ENCODE data around the gene FGGY. TPM values are rescaled to one million over a fixed set of nuclear protein-coding genes. Genes with fewer than 3 reads are reported as not detected.

The FGGY gene
- total and polyA plus RNA-seq, 4 donors = 16.0 to 67.0 (median 43.4) TPM

GRCh38 chr1:59509341-59509875 is 212.5 kb downstream of the FGGY start:
- no peak for TF ChIP-seq RXRA (IDR thresholded peaks at IDR 0.05)
- TF ChIP-seq JUND (IDR thresholded peaks at IDR 0.05) = no peak
- TF ChIP-seq NR2F2 (IDR thresholded peaks at IDR 0.05) = no peak
- TF ChIP-seq FOXA2 (IDR thresholded peaks at IDR 0.05) = no peak
- no peak for TF ChIP-seq TAF1 (conservative IDR thresholded peaks at IDR 0.05)
- Histone ChIP-seq H3K9me3 (ENCODE audit: control insufficient read depth in 4 of 4, low read length in 3 of 4) (no peaks in the 10 kb centered on the region), H3K4me1 (ENCODE audit: control insufficient read depth in 4 of 4, insufficient read depth in 4 of 4, low read length in 3 of 4) (peaks cover 10 to 27% (median 13%) of the 10 kb centered on the region in 4 donors), H3K9ac (ENCODE audit: low read depth in 1 of 2, low read length in 2 of 2) (no peak overlapping the region), H3K4me3 (ENCODE audit: low read depth in 1 of 3, low read length in 3 of 3) (no peak overlapping the region), H3K36me3 (ENCODE audit: control insufficient read depth in 4 of 4, insufficient read depth in 3 of 4, low read depth in 1 of 4, low read length in 3 of 4) (peaks cover 0 to 4% (median 0%) of the 10 kb centered on the region in 4 donors), H3K27ac (ENCODE audit: low read depth in 1 of 2, low read length in 2 of 2) (no peak overlapping the region), H3K27me3 (ENCODE audit: control insufficient read depth in 4 of 4, insufficient read depth in 4 of 4, low read length in 3 of 4) (no peaks in the 10 kb centered on the region)
- WGBS = 95% methylated on average over 3 of the region's 3 CpGs
- no peak for DNase-seq (ENCODE audit: low spot score)

- Histone ChIP-seq H3K27ac (ENCODE audit: low read depth in 1 of 2, low read length in 2 of 2) (no peak overlapping the region), H3K4me1 (ENCODE audit: control insufficient read depth in 4 of 4, insufficient read depth in 4 of 4, low read length in 3 of 4) (peaks cover 10 to 31% (median 16%) of the 10 kb centered on the region in 4 donors), H3K9ac (ENCODE audit: low read depth in 1 of 2, low read length in 2 of 2) (no peak overlapping the region), H3K36me3 (ENCODE audit: control insufficient read depth in 4 of 4, insufficient read depth in 3 of 4, low read depth in 1 of 4, low read length in 3 of 4) (peaks cover 0 to 4% (median 0%) of the 10 kb centered on the region in 4 donors), H3K9me3 (ENCODE audit: control insufficient read depth in 4 of 4, low read length in 3 of 4) (no peaks in the 10 kb centered on the region), H3K4me3 (ENCODE audit: low read depth in 1 of 3, low read length in 3 of 3) (no peak overlapping the region), H3K27me3 (ENCODE audit: control insufficient read depth in 4 of 4, insufficient read depth in 4 of 4, low read length in 3 of 4) (no peaks in the 10 kb centered on the region)
- TF ChIP-seq SP1 (IDR thresholded peaks at IDR 0.05) = no peak
- no peak for TF ChIP-seq TAF1 (conservative IDR thresholded peaks at IDR 0.05)
- no peak for TF ChIP-seq HNF4G (IDR thresholded peaks at IDR 0.05)
- no peak for TF ChIP-seq FOXA1 (IDR thresholded peaks at IDR 0.05)
- no peak for TF ChIP-seq JUND (IDR thresholded peaks at IDR 0.05)
- no peak for TF ChIP-seq ZBTB33 (IDR thresholded peaks at IDR 0.05)
- TF ChIP-seq YY1 (IDR thresholded peaks at IDR 0.05) = no peak
- no peak for TF ChIP-seq RAD21 (IDR thresholded peaks at IDR 0.05)
- TF ChIP-seq MAX (IDR thresholded peaks at IDR 0.05) = no peak
- TF ChIP-seq NR2F2 (IDR thresholded peaks at IDR 0.05) = no peak
- whole genome bisulfite sequencing = 96% methylated on average over 1 of the region's 1 CpG
- DNase-seq (ENCODE audit: low spot score) = no peak
Observed at GRCh38 chr1:59510249-59510648, 213.4 kb downstream of the FGGY start.

- peak overlapping the region; percentile 48 to 52 for H3K27ac ChIP-seq (ENCODE audit: low read depth in 1 of 2, low read length in 2 of 2)
- TF ChIP-seq JUND (IDR thresholded peaks at IDR 0.05) (no peak), REST (IDR thresholded peaks at IDR 0.05) (no peak), YY1 (IDR thresholded peaks at IDR 0.05) (peak; percentile 24), HNF4G (IDR thresholded peaks at IDR 0.05) (no peak), EGR1 (IDR thresholded peaks at IDR 0.05; ENCODE audit: low read depth in 2 of 2) (peak in 1 of 2 donors; percentile 29), FOXA2 (IDR thresholded peaks at IDR 0.05) (no peak), HNF4A (conservative IDR thresholded peaks at IDR 0.05) (peak; percentile 49 to 66), SP1 (IDR thresholded peaks at IDR 0.05) (peak; percentile 16), TAF1 (conservative IDR thresholded peaks at IDR 0.05) (no peak), MAX (IDR thresholded peaks at IDR 0.05) (peak; percentile 35), CTCF (IDR thresholded peaks at IDR 0.05; ENCODE audit: low read depth, low read length, missing input control) (no peak), FOXA1 (IDR thresholded peaks at IDR 0.05) (no peak), ATF3 (IDR thresholded peaks at IDR 0.05) (no peak), RXRA (IDR thresholded peaks at IDR 0.05) (peak; percentile 41 to 51), NR2F2 (IDR thresholded peaks at IDR 0.05) (no peak)
Observed at GRCh38 chr1:59511476-59512465, 214.9 kb downstream of the FGGY start.

More at GRCh38 chr1:59511476-59512465, 214.9 kb downstream of the FGGY start:
- no peak for DNase-seq (ENCODE audit: low spot score)
- 47% methylated on average over 7 of the region's 7 CpGs for WGBS
- no peaks in the 10 kb centered on the region for H3K27me3 ChIP-seq (ENCODE audit: control insufficient read depth in 4 of 4, insufficient read depth in 4 of 4, low read length in 3 of 4)
- no peaks in the 10 kb centered on the region for H3K9me3 ChIP-seq (ENCODE audit: control insufficient read depth in 4 of 4, low read length in 3 of 4)
- H3K36me3 ChIP-seq (ENCODE audit: control insufficient read depth in 4 of 4, insufficient read depth in 3 of 4, low read depth in 1 of 4, low read length in 3 of 4) = peaks cover 0 to 4% (median 0%) of the 10 kb centered on the region in 4 donors
- H3K9ac ChIP-seq (ENCODE audit: low read depth in 1 of 2, low read length in 2 of 2) = no peak overlapping the region
- H3K4me3 ChIP-seq (ENCODE audit: low read depth in 1 of 3, low read length in 3 of 3) = no peak overlapping the region
- H3K4me1 ChIP-seq (ENCODE audit: control insufficient read depth in 4 of 4, insufficient read depth in 4 of 4, low read length in 3 of 4) = peaks cover 12 to 36% (median 17%) of the 10 kb centered on the region in 4 donors

All from liver (tissue), 9 donors.